Smooth muscle cell of bladder (primary cell): Measurements from ENCODE around the gene AKR1A1. TPM values are rescaled to one million over a fixed set of nuclear protein-coding genes. Genes with fewer than 3 reads are reported as not detected.

Source experiments
- total RNA-seq: library from RNA; depleted of rRNA; stranded (reverse); fragments of >200 nt; gene quantifications from 2 replicates; pipeline ENCODE4 v1.2.3, GENCODE V29; 2014

AKR1A1 gene
- 128 and 133 TPM in 2 replicates for total RNA-seq

GRCh38 chr1:45550401-45551351, at the start of gene AKR1A1:
Gene AKR1A1, plus strand, starts transcription at chr1:45550826. Its CDS starts 10,969 bp downstream, at chr1:45561795.

GRCh38 chr1:45521413-45522323, 29.0 kb upstream of the AKR1A1 start, which contains the start of gene PRDX1:
Gene PRDX1, minus strand, starts transcription at chr1:45521884. Its CDS starts 2,841 bp downstream, at chr1:45519043.

GRCh38 chr1:45583666-45584350, 33.2 kb downstream of the AKR1A1 start, which contains the start of gene NASP:
Gene NASP, plus strand, starts transcription at chr1:45584041. Its CDS starts 106 bp downstream, at chr1:45584147.

Other genes starting within 250 kb of the AKR1A1 start
- gene HPDL, start 223.9 kb upstream of the AKR1A1 start, total RNA-seq: 0.14 and 0.74 TPM in 2 replicates
- 7.0 and 7.5 TPM in 2 replicates for gene TOE1, start 210.7 kb upstream of the AKR1A1 start, total RNA-seq
- gene MUTYH, start 210.4 kb upstream of the AKR1A1 start, total RNA-seq: 9.8 and 10.6 TPM in 2 replicates
- 3.0 and 3.2 TPM in 2 replicates for gene TESK2, start 59.7 kb upstream of the AKR1A1 start, total RNA-seq
- 0.55 and 0.57 TPM in 2 replicates for gene CCDC163, start 50.8 kb upstream of the AKR1A1 start, total RNA-seq
- gene MMACHC, start 50.5 kb upstream of the AKR1A1 start, total RNA-seq: 1.7 and 2.1 TPM in 2 replicates
- 606 and 702 TPM in 2 replicates for gene PRDX1, start 28.9 kb upstream of the AKR1A1 start, total RNA-seq
- gene NASP, start 33.2 kb downstream of the AKR1A1 start, total RNA-seq: 31.6 and 32.0 TPM in 2 replicates
- 0.57 and 0.74 TPM in 2 replicates for gene CCDC17, start 73.2 kb downstream of the AKR1A1 start, total RNA-seq
- gene GPBP1L1, start 135.7 kb downstream of the AKR1A1 start, total RNA-seq: 60.4 and 62.7 TPM in 2 replicates
- 9.6 and 11.9 TPM in 2 replicates for gene TMEM69, start 137.4 kb downstream of the AKR1A1 start, total RNA-seq
- gene IPP, start 199.8 kb downstream of the AKR1A1 start, total RNA-seq: 11.8 and 12.2 TPM in 2 replicates